HepG2 (cell line): Measurements from ENCODE around the gene DCP1B. TPM values are rescaled to one million over a fixed set of nuclear protein-coding genes. Genes with fewer than 3 reads are reported as not detected.

Experiments
- ATAC-seq: fragments of 200-7000 bp; cut with Tn5 transposase; 3 replicates; pipeline ENCODE4 v1.9.1; 2020; ENCODE audit warnings: mild to moderate bottlenecking, moderate library complexity
- BruUV-seq: library from RNA; stranded (reverse); fragments of 400-500 nt; replicated peaks from 2 replicates; lab custom pipeline; 2021; lab: Mats Ljungman, UMichigan
- CTCF ChIA-PET: fragments of 300-600 bp; formaldehyde crosslinking; extraction: SDS; loops from one replicate; lab custom pipeline; 2021; ENCODE audit warnings: low total read pairs, inconsistent platforms, low intra/inter-chr PET ratio; lab: Yijun Ruan, JAX
- POLR2A ChIA-PET: fragments of 350-600 bp; sonication (Branson Sonifier 250); formaldehyde crosslinking; loops from one replicate; lab custom pipeline; 2020; ENCODE audit warnings: antibody characterized with exemption, inconsistent platforms; lab: Yijun Ruan, JAX
- DNase-seq: peaks from one replicate; pipeline ENCODE4 v3.0.0-alpha.2; 2015; ENCODE audit warnings: low spot score
- FAIRE-seq: peaks from 3 replicates; lab custom pipeline; 2011; peaks lifted over from hg19 to GRCh38; lab: Jason Lieb, UNC
- H2AFZ ChIP-seq: one replicate; pipeline ENCODE4 v1.6.1; 2011; ENCODE audit warnings: low read length, inconsistent platforms
- H3K27ac ChIP-seq: fragments of 300-600 bp; 3 replicates; pipeline ENCODE4 v1.8.0; 2011; ENCODE audit warnings: mixed run types, mild to moderate bottlenecking, mixed read lengths, low read length, inconsistent platforms; ENCODE audit not compliant: insufficient read depth; ENCODE audit errors: extremely low read length
- H3K27me3 ChIP-seq, 2 experiments: fragments of 200-600 bp in 1 of 2; 2 replicates in 1 of 2; 3 replicates in 1 of 2; pipeline versions ENCODE4 v1.6.0 to v1.8.0; 2011; ENCODE audit warnings: low read length in 2 of 2, mild to moderate bottlenecking in 2 of 2, moderate library complexity in 2 of 2, inconsistent platforms in 1 of 2; ENCODE audit not compliant: insufficient read depth in 2 of 2, control insufficient read depth in 1 of 2
- H3K36me3 ChIP-seq, 2 experiments: fragments of 200-600 bp in 1 of 2; replicated peaks in 1 of 2; 2 replicates in 1 of 2; 3 replicates in 1 of 2; pipeline versions ENCODE4 v1.5.1 to v1.8.0; 2011; ENCODE audit warnings: low read length in 2 of 2, inconsistent platforms in 1 of 2; ENCODE audit not compliant: insufficient read depth in 2 of 2, control insufficient read depth in 1 of 2
- H3K4me1 ChIP-seq: 2 replicates; pipeline ENCODE4 v1.5.1; 2012; ENCODE audit warnings: low read length, inconsistent platforms; ENCODE audit not compliant: insufficient read depth
- H3K4me2 ChIP-seq: 2 replicates; pipeline ENCODE4 v1.6.0; 2011; ENCODE audit warnings: low read depth, low read length, inconsistent platforms
- H3K4me3 ChIP-seq, 3 experiments: fragments of 200-600 bp in 1 of 3; sonication (generic), shearing (Covaris generic) in 1 of 3; replicated peaks in 1 of 3; 2 replicates each; pipeline ENCODE4 v1.5.1; 2011 to 2016; ENCODE audit warnings: low read length in 3 of 3, inconsistent platforms in 2 of 3, low read depth in 2 of 3, mild to moderate bottlenecking in 2 of 3, control low read depth in 1 of 3, mixed read lengths in 1 of 3; ENCODE audit not compliant: insufficient read depth in 1 of 3
- H3K79me2 ChIP-seq: one replicate; pipeline ENCODE4 v1.6.1; 2011; ENCODE audit warnings: low read length, inconsistent platforms; ENCODE audit not compliant: insufficient read depth
- H3K9ac ChIP-seq: 2 replicates; pipeline ENCODE4 v1.6.0; 2011; ENCODE audit warnings: mild to moderate bottlenecking, low read depth, low read length, inconsistent platforms; ENCODE audit not compliant: insufficient read depth
- H3K9me3 ChIP-seq: 2 replicates; pipeline ENCODE4 v1.5.1; 2012; ENCODE audit warnings: mild to moderate bottlenecking, low read length
- H4K20me1 ChIP-seq: 2 replicates; pipeline ENCODE4 v1.6.0; 2011; ENCODE audit warnings: inconsistent platforms, mild to moderate bottlenecking, low read length, moderate library complexity; ENCODE audit not compliant: insufficient read depth
- EZH2 ChIP-seq: conservative IDR thresholded peaks from 2 replicates; pipeline ENCODE4 v1.6.1; 2012; ENCODE audit warnings: mild to moderate bottlenecking, low read depth, low read length, moderate library complexity
- HOXA7 ChIP-seq: sonication (generic); formaldehyde crosslinking; IDR thresholded peaks from 2 replicates; pipeline ENCODE4 v1.8.1; 2022; ENCODE audit warnings: mild to moderate bottlenecking, missing genetic modification reagents, moderate library complexity
- REXO4 ChIP-seq: sonication (generic); formaldehyde crosslinking; IDR thresholded peaks from 2 replicates; pipeline ENCODE4 v1.8.0; 2022; ENCODE audit warnings: missing genetic modification reagents, mild to moderate bottlenecking, borderline replicate concordance
- ZFP82 ChIP-seq: sonication (generic); formaldehyde crosslinking; IDR thresholded peaks from 2 replicates; pipeline ENCODE4 v1.5.1; 2020; ENCODE audit warnings: mild to moderate bottlenecking, missing genetic modification reagents, borderline replicate concordance
- ZNF629 ChIP-seq: sonication (generic); formaldehyde crosslinking; conservative IDR thresholded peaks from 2 replicates; pipeline ENCODE4 v1.5.0; 2020; ENCODE audit warnings: missing genetic modification reagents
- WGBS: methylation state at CpG from one replicate; pipeline ENCODE4 v1.1.6; 2017; ENCODE audit warnings: low lambda C conversion rate; 5-methylcytosine and 5-hydroxymethylcytosine counted together
- in situ Hi-C: cut with HindIII; loops from 2 replicates; pipeline ENCODE4 v1.10.0; 2017; ENCODE audit warnings: low pct_unique_long_range_greater_than_20kb; ENCODE audit not compliant: extremely low pct_ligation_motif_present
- intact Hi-C: fragments of 100-400 bp; cut with micrococcal nuclease; formaldehyde crosslinking; loops from one replicate; pipeline ENCODE4 v1.10.0; 2022; ENCODE audit not compliant: unreplicated experiment
- polyA plus RNA-seq, 8 experiments: library from polyadenylated mRNA; depleted of rRNA in 3 of 8; stranded (reverse) in 7 of 8; unstranded in 1 of 8; fragments of >200 nt; fragmentation: Illumina TruSeq in 4 of 8; extraction: Trizol in 4 of 8; gene quantifications; 2 replicates each; pipeline versions ENCODE4 v1.2.1 to v1.2.3, GENCODE V29; 2011 to 2016; ENCODE audit warnings: low read depth in 4 of 8, missing spikeins in 1 of 8, mixed read lengths in 1 of 8; ENCODE audit not compliant: insufficient read depth in 1 of 8
- total RNA-seq, 5 experiments: library from RNA; depleted of rRNA; stranded (reverse); fragments of >200 nt; fragmentation: Illumina TruSeq; extraction: Trizol; gene quantifications; 2 replicates each; pipeline ENCODE4 v1.2.3, GENCODE V29; 2016; ENCODE audit warnings: low read depth in 1 of 5
- TF ChIP-seq, protein P1 (sequence below): sonication (generic); formaldehyde crosslinking; IDR thresholded peaks from 2 replicates; pipeline ENCODE4 v1.5.1; 2020; ENCODE audit warnings: missing genetic modification reagents, mild to moderate bottlenecking, borderline replicate concordance
- TF ChIP-seq, protein P2 (sequence below): IDR thresholded peaks from 2 replicates; pipeline ENCODE4 v1.6.1; 2016; ENCODE audit warnings: low read depth, borderline replicate concordance
- TF ChIP-seq, protein P3 (sequence below): sonication (generic); formaldehyde crosslinking; IDR thresholded peaks from 2 replicates; pipeline ENCODE4 v1.8.1; 2022; ENCODE audit warnings: low read depth, mild to moderate bottlenecking, missing genetic modification reagents

DCP1B gene
- total and polyA plus RNA-seq, 2 of the 13 experiments (the other 11 are each of a cell fraction or from before 2014, with no cell fraction given): 11.4 to 27.2 TPM

DNA sequence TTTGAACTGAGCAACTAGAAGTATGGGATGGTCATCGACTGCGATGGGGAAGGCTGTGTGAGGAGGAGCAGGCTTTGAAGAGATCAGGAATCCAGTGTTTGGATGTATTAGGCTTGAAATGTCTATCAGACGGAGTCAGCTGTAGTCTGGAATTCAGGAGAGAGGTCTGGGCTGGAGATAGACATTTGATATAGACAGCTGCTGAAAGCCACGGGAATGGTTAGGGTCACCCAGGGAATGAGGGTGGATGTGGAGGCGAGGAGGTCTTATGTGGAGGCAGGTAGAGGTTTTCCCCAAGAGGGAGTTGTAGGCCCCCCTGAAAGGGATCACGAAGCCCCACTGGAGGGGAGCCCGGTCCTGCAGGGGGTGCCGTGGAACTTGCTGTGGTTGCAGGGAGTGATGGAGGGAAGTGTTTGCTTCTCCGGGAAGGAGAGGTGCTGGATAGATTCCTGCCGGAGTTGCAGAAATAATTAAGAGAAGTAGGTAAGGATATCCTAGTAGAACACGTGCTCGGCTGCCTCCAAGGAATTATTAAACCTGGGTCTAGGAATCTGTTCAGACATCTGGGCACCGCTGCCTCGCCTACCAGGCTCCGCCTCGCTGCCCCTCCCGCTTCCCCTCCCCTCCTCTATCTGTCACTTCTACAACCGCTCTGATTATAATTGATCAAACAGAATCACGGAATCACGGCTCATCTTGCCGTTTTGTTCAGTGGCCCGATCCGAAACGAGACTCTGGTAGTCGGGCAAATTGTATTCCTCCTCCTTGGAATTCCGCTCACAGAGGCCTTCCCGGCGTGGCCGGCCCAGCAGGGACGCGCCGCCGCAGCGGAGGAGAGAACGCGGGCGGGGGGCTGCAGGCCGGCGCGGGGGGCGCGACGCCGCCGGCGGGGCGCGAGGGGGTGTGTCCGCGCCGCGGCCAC, 47.7 kb upstream of the DCP1B start:
- Histone ChIP-seq H3K9ac (no peak overlapping the region), H3K79me2 (no peaks in the 10 kb centered on the region), H3K27me3 (peaks cover 6 to 73% of the 10 kb centered on the region in 2 experiments), H3K4me1 (peaks cover 38% of the 10 kb centered on the region), H3K27ac (no peak overlapping the region), H3K9me3 (no peaks in the 10 kb centered on the region), H2AFZ (no peak overlapping the region), H3K36me3 (no peaks in the 10 kb centered on the region), H3K4me2 (peak overlapping the region; percentile 47), H3K4me3 (peak overlapping the region in 1 of 3 experiments; percentile 16; a peak in 1 of 6 replicates), H4K20me1 (no peaks in the 10 kb centered on the region)
- no peak for FAIRE-seq
- in situ Hi-C loops: loop anchor here (10.0 kb wide), 1 partner anchor 533 kb away; no protein-coding TSS in a partner anchor
- POLR2A ChIA-PET: no interaction called here
- no TSS peak for BruUV-seq
- no peak for DNase-seq
- CTCF ChIA-PET: no interaction called here
- ATAC-seq: no peak
- WGBS: 20% methylated on average over 26 of the region's 52 CpGs
- no peak for TF ChIP-seq ZFP82
- TF ChIP-seq EZH2: peak; percentile 64; the same call in 1 of the 2 replicates
- intact Hi-C loops: no loop called here

DNA sequence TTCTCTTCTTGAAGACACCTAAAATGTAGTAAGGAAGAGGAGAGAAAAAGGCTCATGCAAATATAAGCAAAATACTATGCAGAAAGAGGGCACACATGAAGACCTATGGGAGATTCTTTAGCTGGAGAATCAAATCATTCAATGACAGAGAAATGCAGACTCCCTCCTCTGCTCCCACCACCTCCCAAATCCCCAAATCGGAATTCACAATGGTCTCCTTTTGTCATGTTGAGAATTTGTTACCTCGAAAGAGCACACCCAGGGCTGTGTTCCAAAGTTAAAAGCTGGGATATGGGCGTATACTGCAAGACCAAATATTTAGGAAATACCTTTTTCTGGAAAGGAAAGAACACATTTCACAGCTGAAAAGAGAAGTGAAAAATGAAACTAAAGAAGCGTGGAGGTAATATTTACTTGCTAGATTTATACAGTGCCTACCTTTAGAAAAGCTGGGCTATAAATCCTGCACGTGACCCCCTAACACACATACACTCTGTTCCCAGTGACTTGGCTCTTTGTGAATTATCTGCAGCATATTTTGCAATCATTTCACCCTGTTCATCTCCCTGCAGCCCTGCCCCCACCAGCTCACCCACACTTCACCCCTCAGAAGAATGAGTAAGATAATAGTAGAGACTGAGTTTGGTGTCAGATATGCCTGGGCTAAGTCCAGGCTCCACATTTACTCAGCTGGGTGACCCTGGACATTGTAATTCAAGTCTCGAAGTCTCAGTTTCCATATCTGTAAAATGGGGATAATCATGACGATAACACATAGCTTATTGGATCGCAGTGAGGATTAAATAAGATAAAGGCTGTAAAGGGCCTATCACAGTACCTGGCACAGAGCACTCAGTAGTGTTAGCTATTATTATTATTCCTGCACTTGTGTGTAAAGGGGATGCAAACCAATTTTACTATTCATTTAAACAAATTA, 45.6 kb upstream of the DCP1B start:
- no peaks in the 10 kb centered on the region for H3K9me3 ChIP-seq
- no peak overlapping the region for H3K27ac ChIP-seq
- no peak overlapping the region for H3K9ac ChIP-seq
- FAIRE-seq: no peak
- peaks cover 5 to 63% of the 10 kb centered on the region in 2 experiments for H3K27me3 ChIP-seq
- CTCF ChIA-PET: no interaction called here
- intact Hi-C loops: no loop called here
- no peak overlapping the region for H3K4me3 ChIP-seq
- H3K36me3 ChIP-seq: no peaks in the 10 kb centered on the region
- WGBS: 21% methylated on average over 8 of the region's 8 CpGs
- peaks cover 38% of the 10 kb centered on the region for H3K4me1 ChIP-seq
- in situ Hi-C loops: loop anchor here (10.0 kb wide), 1 partner anchor 535 kb away; no protein-coding TSS in a partner anchor
- no peaks in the 10 kb centered on the region for H3K79me2 ChIP-seq
- no peak overlapping the region for H3K4me2 ChIP-seq
- H4K20me1 ChIP-seq: no peaks in the 10 kb centered on the region
- POLR2A ChIA-PET: no interaction called here
- no peak for ATAC-seq
- DNase-seq: peak; percentile 50
- no peak overlapping the region for H2AFZ ChIP-seq
- no TSS peak for BruUV-seq
- TF ChIP-seq, protein P1, sequence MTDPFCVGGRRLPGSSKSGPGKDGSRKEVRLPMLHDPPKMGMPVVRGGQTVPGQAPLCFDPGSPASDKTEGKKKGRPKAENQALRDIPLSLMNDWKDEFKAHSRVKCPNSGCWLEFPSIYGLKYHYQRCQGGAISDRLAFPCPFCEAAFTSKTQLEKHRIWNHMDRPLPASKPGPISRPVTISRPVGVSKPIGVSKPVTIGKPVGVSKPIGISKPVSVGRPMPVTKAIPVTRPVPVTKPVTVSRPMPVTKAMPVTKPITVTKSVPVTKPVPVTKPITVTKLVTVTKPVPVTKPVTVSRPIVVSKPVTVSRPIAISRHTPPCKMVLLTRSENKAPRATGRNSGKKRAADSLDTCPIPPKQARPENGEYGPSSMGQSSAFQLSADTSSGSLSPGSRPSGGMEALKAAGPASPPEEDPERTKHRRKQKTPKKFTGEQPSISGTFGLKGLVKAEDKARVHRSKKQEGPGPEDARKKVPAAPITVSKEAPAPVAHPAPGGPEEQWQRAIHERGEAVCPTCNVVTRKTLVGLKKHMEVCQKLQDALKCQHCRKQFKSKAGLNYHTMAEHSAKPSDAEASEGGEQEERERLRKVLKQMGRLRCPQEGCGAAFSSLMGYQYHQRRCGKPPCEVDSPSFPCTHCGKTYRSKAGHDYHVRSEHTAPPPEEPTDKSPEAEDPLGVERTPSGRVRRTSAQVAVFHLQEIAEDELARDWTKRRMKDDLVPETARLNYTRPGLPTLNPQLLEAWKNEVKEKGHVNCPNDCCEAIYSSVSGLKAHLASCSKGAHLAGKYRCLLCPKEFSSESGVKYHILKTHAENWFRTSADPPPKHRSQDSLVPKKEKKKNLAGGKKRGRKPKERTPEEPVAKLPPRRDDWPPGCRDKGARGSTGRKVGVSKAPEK (CRISPR knock-in tag): no peak
- TF ChIP-seq ZNF629 (CRISPR knock-in tag): peak; percentile 80
- no peak for TF ChIP-seq HOXA7 (CRISPR knock-in tag)
- TF ChIP-seq, protein P2, sequence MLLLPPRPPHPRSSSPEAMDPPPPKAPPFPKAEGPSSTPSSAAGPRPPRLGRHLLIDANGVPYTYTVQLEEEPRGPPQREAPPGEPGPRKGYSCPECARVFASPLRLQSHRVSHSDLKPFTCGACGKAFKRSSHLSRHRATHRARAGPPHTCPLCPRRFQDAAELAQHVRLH (CRISPR knock-in tag): no peak
- TF ChIP-seq REXO4 (CRISPR knock-in tag): no peak
- TF ChIP-seq, protein P3, sequence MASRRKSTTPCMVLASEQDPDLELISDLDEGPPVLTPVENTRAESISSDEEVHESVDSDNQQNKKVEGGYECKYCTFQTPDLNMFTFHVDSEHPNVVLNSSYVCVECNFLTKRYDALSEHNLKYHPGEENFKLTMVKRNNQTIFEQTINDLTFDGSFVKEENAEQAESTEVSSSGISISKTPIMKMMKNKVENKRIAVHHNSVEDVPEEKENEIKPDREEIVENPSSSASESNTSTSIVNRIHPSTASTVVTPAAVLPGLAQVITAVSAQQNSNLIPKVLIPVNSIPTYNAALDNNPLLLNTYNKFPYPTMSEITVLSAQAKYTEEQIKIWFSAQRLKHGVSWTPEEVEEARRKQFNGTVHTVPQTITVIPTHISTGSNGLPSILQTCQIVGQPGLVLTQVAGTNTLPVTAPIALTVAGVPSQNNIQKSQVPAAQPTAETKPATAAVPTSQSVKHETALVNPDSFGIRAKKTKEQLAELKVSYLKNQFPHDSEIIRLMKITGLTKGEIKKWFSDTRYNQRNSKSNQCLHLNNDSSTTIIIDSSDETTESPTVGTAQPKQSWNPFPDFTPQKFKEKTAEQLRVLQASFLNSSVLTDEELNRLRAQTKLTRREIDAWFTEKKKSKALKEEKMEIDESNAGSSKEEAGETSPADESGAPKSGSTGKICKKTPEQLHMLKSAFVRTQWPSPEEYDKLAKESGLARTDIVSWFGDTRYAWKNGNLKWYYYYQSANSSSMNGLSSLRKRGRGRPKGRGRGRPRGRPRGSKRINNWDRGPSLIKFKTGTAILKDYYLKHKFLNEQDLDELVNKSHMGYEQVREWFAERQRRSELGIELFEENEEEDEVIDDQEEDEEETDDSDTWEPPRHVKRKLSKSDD (CRISPR knock-in tag): no peak
